ENCODE data around the gene MAFG. TPM values are rescaled to one million over a fixed set of nuclear protein-coding genes. Genes with fewer than 3 reads are reported as not detected.

The MAFG gene
- total RNA-seq, 1 experiment from 2014 or later: 29.8 TPM

GRCh38 chr17:81958633-81959342 is 31.3 kb upstream of the MAFG start (continued):
- TF ChIP-seq, protein P1, sequence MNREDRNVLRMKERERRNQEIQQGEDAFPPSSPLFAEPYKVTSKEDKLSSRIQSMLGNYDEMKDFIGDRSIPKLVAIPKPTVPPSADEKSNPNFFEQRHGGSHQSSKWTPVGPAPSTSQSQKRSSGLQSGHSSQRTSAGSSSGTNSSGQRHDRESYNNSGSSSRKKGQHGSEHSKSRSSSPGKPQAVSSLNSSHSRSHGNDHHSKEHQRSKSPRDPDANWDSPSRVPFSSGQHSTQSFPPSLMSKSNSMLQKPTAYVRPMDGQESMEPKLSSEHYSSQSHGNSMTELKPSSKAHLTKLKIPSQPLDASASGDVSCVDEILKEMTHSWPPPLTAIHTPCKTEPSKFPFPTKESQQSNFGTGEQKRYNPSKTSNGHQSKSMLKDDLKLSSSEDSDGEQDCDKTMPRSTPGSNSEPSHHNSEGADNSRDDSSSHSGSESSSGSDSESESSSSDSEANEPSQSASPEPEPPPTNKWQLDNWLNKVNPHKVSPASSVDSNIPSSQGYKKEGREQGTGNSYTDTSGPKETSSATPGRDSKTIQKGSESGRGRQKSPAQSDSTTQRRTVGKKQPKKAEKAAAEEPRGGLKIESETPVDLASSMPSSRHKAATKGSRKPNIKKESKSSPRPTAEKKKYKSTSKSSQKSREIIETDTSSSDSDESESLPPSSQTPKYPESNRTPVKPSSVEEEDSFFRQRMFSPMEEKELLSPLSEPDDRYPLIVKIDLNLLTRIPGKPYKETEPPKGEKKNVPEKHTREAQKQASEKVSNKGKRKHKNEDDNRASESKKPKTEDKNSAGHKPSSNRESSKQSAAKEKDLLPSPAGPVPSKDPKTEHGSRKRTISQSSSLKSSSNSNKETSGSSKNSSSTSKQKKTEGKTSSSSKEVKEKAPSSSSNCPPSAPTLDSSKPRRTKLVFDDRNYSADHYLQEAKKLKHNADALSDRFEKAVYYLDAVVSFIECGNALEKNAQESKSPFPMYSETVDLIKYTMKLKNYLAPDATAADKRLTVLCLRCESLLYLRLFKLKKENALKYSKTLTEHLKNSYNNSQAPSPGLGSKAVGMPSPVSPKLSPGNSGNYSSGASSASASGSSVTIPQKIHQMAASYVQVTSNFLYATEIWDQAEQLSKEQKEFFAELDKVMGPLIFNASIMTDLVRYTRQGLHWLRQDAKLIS (CRISPR knock-in tag; IDR thresholded peaks at IDR 0.05; ENCODE audit: borderline replicate concordance): no peak
- TF ChIP-seq, protein P2, sequence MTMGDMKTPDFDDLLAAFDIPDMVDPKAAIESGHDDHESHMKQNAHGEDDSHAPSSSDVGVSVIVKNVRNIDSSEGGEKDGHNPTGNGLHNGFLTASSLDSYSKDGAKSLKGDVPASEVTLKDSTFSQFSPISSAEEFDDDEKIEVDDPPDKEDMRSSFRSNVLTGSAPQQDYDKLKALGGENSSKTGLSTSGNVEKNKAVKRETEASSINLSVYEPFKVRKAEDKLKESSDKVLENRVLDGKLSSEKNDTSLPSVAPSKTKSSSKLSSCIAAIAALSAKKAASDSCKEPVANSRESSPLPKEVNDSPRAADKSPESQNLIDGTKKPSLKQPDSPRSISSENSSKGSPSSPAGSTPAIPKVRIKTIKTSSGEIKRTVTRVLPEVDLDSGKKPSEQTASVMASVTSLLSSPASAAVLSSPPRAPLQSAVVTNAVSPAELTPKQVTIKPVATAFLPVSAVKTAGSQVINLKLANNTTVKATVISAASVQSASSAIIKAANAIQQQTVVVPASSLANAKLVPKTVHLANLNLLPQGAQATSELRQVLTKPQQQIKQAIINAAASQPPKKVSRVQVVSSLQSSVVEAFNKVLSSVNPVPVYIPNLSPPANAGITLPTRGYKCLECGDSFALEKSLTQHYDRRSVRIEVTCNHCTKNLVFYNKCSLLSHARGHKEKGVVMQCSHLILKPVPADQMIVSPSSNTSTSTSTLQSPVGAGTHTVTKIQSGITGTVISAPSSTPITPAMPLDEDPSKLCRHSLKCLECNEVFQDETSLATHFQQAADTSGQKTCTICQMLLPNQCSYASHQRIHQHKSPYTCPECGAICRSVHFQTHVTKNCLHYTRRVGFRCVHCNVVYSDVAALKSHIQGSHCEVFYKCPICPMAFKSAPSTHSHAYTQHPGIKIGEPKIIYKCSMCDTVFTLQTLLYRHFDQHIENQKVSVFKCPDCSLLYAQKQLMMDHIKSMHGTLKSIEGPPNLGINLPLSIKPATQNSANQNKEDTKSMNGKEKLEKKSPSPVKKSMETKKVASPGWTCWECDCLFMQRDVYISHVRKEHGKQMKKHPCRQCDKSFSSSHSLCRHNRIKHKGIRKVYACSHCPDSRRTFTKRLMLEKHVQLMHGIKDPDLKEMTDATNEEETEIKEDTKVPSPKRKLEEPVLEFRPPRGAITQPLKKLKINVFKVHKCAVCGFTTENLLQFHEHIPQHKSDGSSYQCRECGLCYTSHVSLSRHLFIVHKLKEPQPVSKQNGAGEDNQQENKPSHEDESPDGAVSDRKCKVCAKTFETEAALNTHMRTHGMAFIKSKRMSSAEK (CRISPR knock-in tag; IDR thresholded peaks at IDR 0.05; ENCODE audit: borderline replicate concordance): no peak
- TF ChIP-seq NR3C1 (CRISPR knock-in tag; conservative IDR thresholded peaks at IDR 0.05; ENCODE audit: low read depth) (no peak), PREB (CRISPR knock-in tag; IDR thresholded peaks at IDR 0.05; ENCODE audit: borderline replicate concordance) (no peak), TEAD4 (CRISPR knock-in tag; IDR thresholded peaks at IDR 0.05) (no peak), ZNF232 (CRISPR knock-in tag; IDR thresholded peaks at IDR 0.05) (no peak), ZNF396 (CRISPR knock-in tag; IDR thresholded peaks at IDR 0.05; ENCODE audit: borderline replicate concordance) (no peak)
- TF ChIP-seq, protein P3, sequence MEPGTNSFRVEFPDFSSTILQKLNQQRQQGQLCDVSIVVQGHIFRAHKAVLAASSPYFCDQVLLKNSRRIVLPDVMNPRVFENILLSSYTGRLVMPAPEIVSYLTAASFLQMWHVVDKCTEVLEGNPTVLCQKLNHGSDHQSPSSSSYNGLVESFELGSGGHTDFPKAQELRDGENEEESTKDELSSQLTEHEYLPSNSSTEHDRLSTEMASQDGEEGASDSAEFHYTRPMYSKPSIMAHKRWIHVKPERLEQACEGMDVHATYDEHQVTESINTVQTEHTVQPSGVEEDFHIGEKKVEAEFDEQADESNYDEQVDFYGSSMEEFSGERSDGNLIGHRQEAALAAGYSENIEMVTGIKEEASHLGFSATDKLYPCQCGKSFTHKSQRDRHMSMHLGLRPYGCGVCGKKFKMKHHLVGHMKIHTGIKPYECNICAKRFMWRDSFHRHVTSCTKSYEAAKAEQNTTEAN (CRISPR knock-in tag; IDR thresholded peaks at IDR 0.05): no peak
- TF ChIP-seq, protein P4, sequence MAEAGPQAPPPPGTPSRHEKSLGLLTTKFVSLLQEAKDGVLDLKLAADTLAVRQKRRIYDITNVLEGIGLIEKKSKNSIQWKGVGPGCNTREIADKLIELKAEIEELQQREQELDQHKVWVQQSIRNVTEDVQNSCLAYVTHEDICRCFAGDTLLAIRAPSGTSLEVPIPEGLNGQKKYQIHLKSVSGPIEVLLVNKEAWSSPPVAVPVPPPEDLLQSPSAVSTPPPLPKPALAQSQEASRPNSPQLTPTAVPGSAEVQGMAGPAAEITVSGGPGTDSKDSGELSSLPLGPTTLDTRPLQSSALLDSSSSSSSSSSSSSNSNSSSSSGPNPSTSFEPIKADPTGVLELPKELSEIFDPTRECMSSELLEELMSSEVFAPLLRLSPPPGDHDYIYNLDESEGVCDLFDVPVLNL (CRISPR knock-in tag; IDR thresholded peaks at IDR 0.05; ENCODE audit: borderline replicate concordance, low read depth): no peak
- TF ChIP-seq, protein P5, sequence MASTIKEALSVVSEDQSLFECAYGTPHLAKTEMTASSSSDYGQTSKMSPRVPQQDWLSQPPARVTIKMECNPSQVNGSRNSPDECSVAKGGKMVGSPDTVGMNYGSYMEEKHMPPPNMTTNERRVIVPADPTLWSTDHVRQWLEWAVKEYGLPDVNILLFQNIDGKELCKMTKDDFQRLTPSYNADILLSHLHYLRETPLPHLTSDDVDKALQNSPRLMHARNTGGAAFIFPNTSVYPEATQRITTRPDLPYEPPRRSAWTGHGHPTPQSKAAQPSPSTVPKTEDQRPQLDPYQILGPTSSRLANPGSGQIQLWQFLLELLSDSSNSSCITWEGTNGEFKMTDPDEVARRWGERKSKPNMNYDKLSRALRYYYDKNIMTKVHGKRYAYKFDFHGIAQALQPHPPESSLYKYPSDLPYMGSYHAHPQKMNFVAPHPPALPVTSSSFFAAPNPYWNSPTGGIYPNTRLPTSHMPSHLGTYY (CRISPR knock-in tag; IDR thresholded peaks at IDR 0.05): no peak
- TF ChIP-seq, protein P6, sequence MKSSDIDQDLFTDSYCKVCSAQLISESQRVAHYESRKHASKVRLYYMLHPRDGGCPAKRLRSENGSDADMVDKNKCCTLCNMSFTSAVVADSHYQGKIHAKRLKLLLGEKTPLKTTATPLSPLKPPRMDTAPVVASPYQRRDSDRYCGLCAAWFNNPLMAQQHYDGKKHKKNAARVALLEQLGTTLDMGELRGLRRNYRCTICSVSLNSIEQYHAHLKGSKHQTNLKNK (CRISPR knock-in tag; IDR thresholded peaks at IDR 0.05): no peak

Data from WTC11 (cell line).